Activated CD4-positive, alpha-beta T cell treated with anti-CD3 and anti-CD28 coated beads, Interleukin-2, amount 10 ng/mL, durations not matched to agents 7 days and 5 days (primary cell): Measurements from ENCODE around the gene SGIP1. TPM values are rescaled to one million over a fixed set of nuclear protein-coding genes. Genes with fewer than 3 reads are reported as not detected.

Source experiments
- CTCF ChIA-PET: fragments of 350-600 bp; sonication (Branson Sonifier 250); formaldehyde crosslinking; loops from one replicate; lab custom pipeline; 2021; ENCODE audit warnings: antibody characterized with exemption; lab: Charles Lee
- POLR2A ChIA-PET: fragments of 350-600 bp; sonication (Branson Sonifier 250); formaldehyde crosslinking; loops from one replicate; lab custom pipeline; 2021; ENCODE audit warnings: antibody characterized with exemption; lab: Charles Lee
- DNase-seq: peaks from one replicate; pipeline ENCODE4 v3.0.0-alpha.2; 2020
- H3K27ac Mint-ChIP-seq: one replicate; pipeline ENCODE4 v1.8.0; 2021; ENCODE audit warnings: mild to moderate bottlenecking, moderate library complexity, mixed read lengths
- H3K27me3 Mint-ChIP-seq: one replicate; pipeline ENCODE4 v1.8.0; 2021; ENCODE audit warnings: mixed read lengths
- H3K36me3 Mint-ChIP-seq: one replicate; pipeline ENCODE4 v1.8.0; 2021; ENCODE audit warnings: low read depth, mixed read lengths
- H3K4me1 Mint-ChIP-seq: one replicate; pipeline ENCODE4 v1.8.0; 2021; ENCODE audit warnings: mixed read lengths
- H3K4me3 Mint-ChIP-seq: one replicate; pipeline ENCODE4 v1.8.0; 2021; ENCODE audit warnings: mild to moderate bottlenecking, moderate library complexity, mixed read lengths
- H3K9me3 Mint-ChIP-seq: one replicate; pipeline ENCODE4 v1.8.0; 2021; ENCODE audit warnings: mixed read lengths
- total RNA-seq, 2 experiments: library from RNA; stranded (reverse); gene quantifications; one replicate each; pipeline ENCODE4 v1.2.3, GENCODE V29; 2021

The SGIP1 gene
- total RNA-seq, 2 experiments from 2014 or later, result not detected

GRCh38 chr1:66599899-66600737 lies 66.2 kb downstream of the SGIP1 start:
- Mint-ChIP-seq H3K9me3 (no peaks in the 10 kb centered on the region), H3K4me1 (no peaks in the 10 kb centered on the region), H3K36me3 (no peaks in the 10 kb centered on the region), H3K27ac (no peak overlapping the region), H3K4me3 (no peak overlapping the region), H3K27me3 (peaks cover 2% of the 10 kb centered on the region)
- ChIA-PET CTCF (no interaction called here), POLR2A (no interaction called here)
- no peak for DNase-seq

- H3K36me3 Mint-ChIP-seq, result no peaks in the 10 kb centered on the region
- H3K9me3 Mint-ChIP-seq, result no peaks in the 10 kb centered on the region
- ChIA-PET CTCF (no interaction called here), POLR2A (no interaction called here)
- peaks cover 7% of the 10 kb centered on the region for H3K27me3 Mint-ChIP-seq
- DNase-seq, result no peak
- H3K27ac Mint-ChIP-seq, result no peak overlapping the region
- no peak overlapping the region for H3K4me3 Mint-ChIP-seq
- H3K4me1 Mint-ChIP-seq, result no peaks in the 10 kb centered on the region
Observed at GRCh38 chr1:66605419-66605997, 71.6 kb downstream of the SGIP1 start.

- DNase-seq, result no peak
- Mint-ChIP-seq H3K27me3 (peaks cover 9% of the 10 kb centered on the region), H3K36me3 (no peaks in the 10 kb centered on the region), H3K27ac (no peak overlapping the region), H3K4me1 (no peaks in the 10 kb centered on the region), H3K4me3 (no peak overlapping the region), H3K9me3 (no peaks in the 10 kb centered on the region)
- POLR2A ChIA-PET, result no interaction called here
- CTCF ChIA-PET, result interaction anchor here (0.8 kb wide), 1 partner anchor 9 kb away, joined by 4 read pairs; no protein-coding TSS in a partner anchor
Observed at GRCh38 chr1:66606362-66607065, 72.6 kb downstream of the SGIP1 start.

GRCh38 chr1:66607458-66607857 lies 73.5 kb downstream of the SGIP1 start:
- H3K4me3 Mint-ChIP-seq, result no peak overlapping the region
- H3K27ac Mint-ChIP-seq, result no peak overlapping the region
- H3K36me3 Mint-ChIP-seq, result no peaks in the 10 kb centered on the region
- no peaks in the 10 kb centered on the region for H3K4me1 Mint-ChIP-seq
- CTCF ChIA-PET, result no interaction called here
- H3K9me3 Mint-ChIP-seq, result no peaks in the 10 kb centered on the region
- POLR2A ChIA-PET, result no interaction called here
- H3K27me3 Mint-ChIP-seq, result peaks cover 9% of the 10 kb centered on the region
- no peak for DNase-seq

GRCh38 chr1:66613187-66613586 lies 79.2 kb downstream of the SGIP1 start:
- Mint-ChIP-seq H3K9me3 (no peaks in the 10 kb centered on the region), H3K27ac (no peak overlapping the region), H3K4me1 (no peaks in the 10 kb centered on the region), H3K4me3 (no peak overlapping the region), H3K27me3 (peaks cover 11% of the 10 kb centered on the region), H3K36me3 (no peaks in the 10 kb centered on the region)
- CTCF ChIA-PET, result no interaction called here
- no peak for DNase-seq
- POLR2A ChIA-PET, result no interaction called here

- Mint-ChIP-seq H3K36me3 (no peaks in the 10 kb centered on the region), H3K9me3 (no peaks in the 10 kb centered on the region), H3K27me3 (peaks cover 2% of the 10 kb centered on the region), H3K27ac (no peak overlapping the region), H3K4me1 (no peaks in the 10 kb centered on the region), H3K4me3 (no peak overlapping the region)
- no peak for DNase-seq
- ChIA-PET CTCF (no interaction called here), POLR2A (no interaction called here)
Observed at GRCh38 chr1:66617362-66618184, 83.6 kb downstream of the SGIP1 start.

GRCh38 chr1:66618390-66618789 lies 84.4 kb downstream of the SGIP1 start:
- no peak overlapping the region for H3K27ac Mint-ChIP-seq

GRCh38 chr1:66623812-66624211 lies 89.9 kb downstream of the SGIP1 start:
- Mint-ChIP-seq H3K27me3 (no peaks in the 10 kb centered on the region), H3K4me1 (no peaks in the 10 kb centered on the region), H3K4me3 (no peak overlapping the region), H3K36me3 (no peaks in the 10 kb centered on the region), H3K27ac (no peak overlapping the region), H3K9me3 (no peaks in the 10 kb centered on the region)
- no peak for DNase-seq
- POLR2A ChIA-PET, result no interaction called here
- CTCF ChIA-PET, result no interaction called here

More at GRCh38 chr1:66618390-66618789, 84.4 kb downstream of the SGIP1 start:
- no peaks in the 10 kb centered on the region for H3K9me3 Mint-ChIP-seq
- H3K27me3 Mint-ChIP-seq, result no peaks in the 10 kb centered on the region
- H3K4me3 Mint-ChIP-seq, result no peak overlapping the region
- no peaks in the 10 kb centered on the region for H3K36me3 Mint-ChIP-seq
- CTCF ChIA-PET, result no interaction called here
- H3K4me1 Mint-ChIP-seq, result no peaks in the 10 kb centered on the region
- POLR2A ChIA-PET, result interaction anchor here (0.6 kb wide), 1 partner anchor 1121 kb away, joined by 3 read pairs; no protein-coding TSS in a partner anchor
- DNase-seq, result no peak

GRCh38 chr1:66624412-66625060 lies 90.6 kb downstream of the SGIP1 start:
- ChIA-PET CTCF (no interaction called here), POLR2A (no interaction called here)
- H3K27ac Mint-ChIP-seq, result no peak overlapping the region
- H3K4me3 Mint-ChIP-seq, result no peak overlapping the region
- no peak for DNase-seq
- no peaks in the 10 kb centered on the region for H3K4me1 Mint-ChIP-seq
- no peaks in the 10 kb centered on the region for H3K36me3 Mint-ChIP-seq
- H3K27me3 Mint-ChIP-seq, result no peaks in the 10 kb centered on the region
- H3K9me3 Mint-ChIP-seq, result no peaks in the 10 kb centered on the region

- H3K4me1 Mint-ChIP-seq, result no peaks in the 10 kb centered on the region
- no peak for DNase-seq
- CTCF ChIA-PET, result interaction anchor here (0.6 kb wide), 2 partner anchors 17 to 396 kb away, joined by 3 read pairs; no protein-coding TSS in a partner anchor
- H3K9me3 Mint-ChIP-seq, result no peaks in the 10 kb centered on the region
- H3K4me3 Mint-ChIP-seq, result no peak overlapping the region
- POLR2A ChIA-PET, result no interaction called here
- H3K27ac Mint-ChIP-seq, result no peak overlapping the region
- H3K27me3 Mint-ChIP-seq, result no peaks in the 10 kb centered on the region
- H3K36me3 Mint-ChIP-seq, result no peaks in the 10 kb centered on the region
Observed at GRCh38 chr1:66626261-66626660, 92.3 kb downstream of the SGIP1 start.

- ChIA-PET POLR2A (no interaction called here), CTCF (no interaction called here)
- H3K27ac Mint-ChIP-seq, result no peak overlapping the region
- H3K4me3 Mint-ChIP-seq, result no peak overlapping the region
- H3K36me3 Mint-ChIP-seq, result no peaks in the 10 kb centered on the region
- H3K27me3 Mint-ChIP-seq, result no peaks in the 10 kb centered on the region
- no peaks in the 10 kb centered on the region for H3K4me1 Mint-ChIP-seq
- H3K9me3 Mint-ChIP-seq, result no peaks in the 10 kb centered on the region
- DNase-seq, result no peak
Observed at GRCh38 chr1:66628926-66629325, 95.0 kb downstream of the SGIP1 start.

- no peak overlapping the region for H3K4me3 Mint-ChIP-seq
- H3K27me3 Mint-ChIP-seq, result no peaks in the 10 kb centered on the region
- DNase-seq, result no peak
- H3K9me3 Mint-ChIP-seq, result no peaks in the 10 kb centered on the region
- ChIA-PET POLR2A (no interaction called here), CTCF (interaction anchor here (0.6 kb wide), 1 partner anchor 18 kb away, joined by 4 read pairs; no protein-coding TSS in a partner anchor)
- H3K36me3 Mint-ChIP-seq, result no peaks in the 10 kb centered on the region
- H3K27ac Mint-ChIP-seq, result no peak overlapping the region
- no peaks in the 10 kb centered on the region for H3K4me1 Mint-ChIP-seq
Observed at GRCh38 chr1:66633159-66633558, 99.2 kb downstream of the SGIP1 start.
